HuH-7.5 (cell line): Measurements from ENCODE around the gene NUDCD3.

ENCODE experiments used
- DNase-seq: peaks from one replicate; pipeline ENCODE4 v3.0.0; 2011; ENCODE audit warnings: low spot score

Gene NUDCD3

DNA sequence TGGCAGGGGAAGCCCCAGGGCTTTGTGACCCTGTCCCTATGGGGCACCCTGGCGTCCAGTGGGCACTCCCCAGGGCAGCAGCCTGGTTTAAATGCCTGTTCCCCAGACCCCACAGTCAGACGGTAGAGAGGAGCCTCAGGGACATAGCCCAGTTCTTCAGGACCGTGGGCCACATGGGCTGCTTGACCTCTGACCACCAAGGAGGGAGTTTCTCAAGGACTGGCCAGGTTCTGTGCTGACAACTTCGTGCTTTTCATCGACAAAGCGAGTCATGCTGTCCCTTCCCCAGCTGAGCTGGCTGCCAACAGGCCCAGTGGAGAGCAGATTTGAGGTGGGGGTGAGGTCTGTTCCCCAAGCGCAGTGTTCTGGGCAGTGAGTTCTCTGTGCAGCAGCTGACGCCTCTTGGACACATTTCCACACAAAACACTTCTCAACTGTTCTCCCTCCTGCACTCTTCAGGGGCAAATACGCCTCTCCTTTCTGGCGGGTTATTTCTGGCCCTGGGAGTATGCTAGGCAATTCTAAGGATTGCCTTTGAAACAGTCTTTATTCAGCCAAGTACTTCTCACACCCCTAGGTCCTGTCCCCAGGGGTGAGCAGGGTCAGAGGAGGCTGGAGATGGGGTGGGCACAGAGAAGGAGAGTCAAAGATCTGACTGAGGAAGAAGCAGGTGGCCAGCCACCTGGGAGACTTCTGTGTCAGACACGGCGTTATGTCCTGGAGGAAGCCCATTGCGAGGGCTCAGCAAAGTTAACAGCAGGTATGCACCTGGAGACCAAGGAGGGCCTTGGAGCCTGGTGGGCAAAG is 107.8 kb downstream of the NUDCD3 start:
- DNase-seq: no peak

DNA sequence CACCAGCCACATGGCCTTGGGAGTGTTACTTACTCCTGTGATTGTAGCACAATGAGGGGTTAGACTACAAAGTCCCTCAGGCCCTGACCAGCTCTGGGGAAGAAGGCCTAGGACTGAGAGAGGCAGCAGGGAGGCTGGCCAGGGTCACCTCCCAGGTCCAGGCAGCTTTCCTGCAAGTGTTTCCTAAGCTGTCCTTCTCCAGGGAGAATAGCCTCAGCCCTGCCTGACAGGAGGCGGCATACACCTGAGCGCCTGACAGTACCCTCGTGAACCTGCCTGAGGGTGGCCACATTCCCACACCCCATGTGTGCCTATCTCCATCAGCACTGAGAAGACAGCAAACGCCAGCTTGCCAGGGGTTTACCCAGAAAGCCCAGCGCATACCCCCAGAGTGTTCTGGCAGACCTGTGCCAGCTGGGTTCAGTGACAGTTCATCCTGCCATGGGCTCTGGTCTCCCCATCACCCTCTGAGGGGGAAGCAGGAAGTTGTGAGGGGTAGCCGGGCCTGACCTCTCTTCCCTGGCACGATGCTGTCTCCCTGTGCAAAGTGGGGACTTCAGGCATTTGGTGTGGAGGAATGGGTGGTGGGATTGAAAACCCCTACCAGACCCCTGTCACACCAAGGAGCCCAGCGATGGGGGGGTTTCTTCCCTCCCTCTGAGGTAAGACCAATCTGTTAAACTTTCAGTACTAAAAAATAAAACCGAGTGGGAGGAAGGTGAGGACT is 108.8 kb downstream of the NUDCD3 start:
- no peak for DNase-seq

DNA sequence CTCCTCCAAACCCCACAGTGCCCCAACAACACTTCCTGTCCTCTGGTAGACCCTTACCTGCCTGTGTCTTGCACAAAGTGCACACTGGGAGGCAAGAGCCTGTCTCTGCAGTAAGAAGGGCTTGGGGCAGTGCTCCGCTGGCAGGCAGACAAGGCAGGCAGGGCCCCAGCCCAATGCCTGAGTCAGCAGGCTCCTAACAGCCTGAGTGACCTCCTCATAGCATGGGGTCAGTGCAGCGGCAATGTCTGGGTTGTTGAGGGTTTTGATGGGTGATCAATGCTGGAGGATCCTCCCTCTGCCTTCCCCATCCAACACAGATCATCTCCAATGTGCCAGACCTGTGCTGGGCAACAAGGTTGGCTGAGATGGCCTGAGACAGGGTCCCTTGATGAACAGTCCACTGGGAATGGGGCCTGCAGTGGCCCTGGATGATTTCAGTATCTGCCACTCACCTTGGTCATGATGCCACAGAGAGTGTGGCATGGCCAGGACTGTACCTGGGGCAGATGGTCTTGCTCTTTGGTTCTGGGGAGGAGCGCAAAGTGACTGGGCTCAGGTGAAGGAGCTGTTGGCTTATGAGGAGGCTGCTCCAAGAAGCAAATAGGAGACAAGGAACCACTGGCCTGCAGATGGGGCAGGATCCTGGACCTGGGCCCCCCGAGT is 109.5 kb downstream of the NUDCD3 start:
- no peak for DNase-seq

DNA sequence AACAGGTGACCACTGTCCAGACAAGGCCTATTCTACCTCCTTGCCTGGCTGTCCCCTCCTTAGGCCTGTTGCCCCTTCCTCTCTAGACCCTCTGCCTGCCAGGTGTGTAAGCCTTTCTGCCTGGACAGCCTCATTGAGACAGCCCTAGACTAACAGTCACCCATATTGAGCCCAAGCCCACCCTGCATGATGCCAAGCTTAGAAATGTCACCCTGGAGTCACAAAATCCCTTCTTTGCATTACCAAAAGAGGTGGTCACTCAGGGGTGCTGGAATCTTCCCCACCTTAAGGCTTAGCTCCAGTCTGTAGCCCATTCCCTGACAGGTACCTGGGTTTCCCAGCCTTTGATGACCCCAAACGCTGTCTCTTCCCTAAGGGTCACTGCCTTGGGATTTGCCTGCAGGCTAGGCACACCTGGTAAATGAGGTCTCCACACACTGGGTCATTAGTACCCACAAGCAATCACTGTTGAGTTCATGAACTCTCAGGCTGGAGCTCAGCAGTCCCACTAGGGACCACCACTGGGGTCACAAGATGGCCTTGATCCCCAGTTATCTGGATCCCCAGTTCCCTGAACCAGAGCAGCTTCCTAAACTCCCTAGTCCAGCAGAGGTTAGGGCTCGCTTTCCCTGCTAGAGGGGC is 110.1 kb downstream of the NUDCD3 start:
- no peak for DNase-seq

DNA sequence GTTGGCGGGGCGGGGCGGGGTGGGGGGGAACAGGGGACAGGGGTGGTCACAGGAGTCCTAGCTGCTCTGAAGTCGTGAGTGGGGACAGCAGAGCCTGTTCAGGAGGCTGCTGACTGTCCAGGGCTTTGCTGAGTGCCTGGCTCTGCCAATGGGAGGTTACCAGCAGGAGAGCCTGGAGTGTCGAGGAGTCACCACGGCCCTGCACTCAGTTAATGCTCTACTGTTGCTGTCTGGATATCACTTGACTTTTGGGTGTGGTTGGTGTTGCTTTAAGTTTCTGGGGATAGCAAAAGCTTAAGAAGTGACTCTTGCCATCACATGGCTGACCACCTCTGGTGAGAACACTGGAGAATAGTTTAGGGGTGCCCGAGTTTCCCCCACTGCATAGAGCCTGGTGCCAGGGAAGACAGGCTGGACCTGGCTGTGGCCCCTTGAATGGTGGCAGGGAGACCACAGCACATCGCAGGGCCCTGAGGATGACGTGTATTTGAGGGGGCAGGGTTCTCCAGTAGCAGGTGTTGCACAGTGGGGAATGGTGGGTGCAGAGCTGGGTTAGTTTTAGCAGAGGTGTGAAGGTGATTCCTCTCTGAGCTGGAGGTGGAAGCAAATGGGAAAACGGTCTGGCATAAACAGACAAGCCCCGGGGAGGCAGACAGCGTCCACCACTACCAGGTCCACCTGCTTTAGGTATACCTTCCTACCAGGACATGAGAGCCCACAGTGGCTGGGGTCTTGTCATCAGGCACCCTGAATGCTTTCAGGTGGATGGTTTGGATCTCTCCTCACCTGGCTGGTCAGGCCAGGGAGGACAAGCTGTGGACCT is 110.9 kb downstream of the NUDCD3 start:
- no peak for DNase-seq

DNA sequence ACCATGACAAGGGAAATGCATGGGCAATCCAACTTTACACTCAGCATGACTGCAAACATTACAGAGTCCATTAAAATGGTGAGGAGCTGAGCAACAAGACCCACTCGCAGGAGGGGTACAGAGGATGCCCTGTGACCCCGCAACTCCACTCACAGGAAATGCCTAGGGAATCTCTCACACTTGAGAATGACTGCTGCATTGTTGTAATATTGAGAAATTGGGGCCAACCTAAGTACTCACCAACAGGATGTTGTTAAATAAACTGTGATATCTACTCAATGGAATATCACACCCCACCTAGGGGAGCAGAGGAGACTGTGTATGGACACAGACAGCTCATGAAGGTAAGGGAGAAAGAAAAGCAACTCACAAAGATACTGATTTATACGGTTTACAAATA is 111.7 kb downstream of the NUDCD3 start:
- DNase-seq: no peak

DNA sequence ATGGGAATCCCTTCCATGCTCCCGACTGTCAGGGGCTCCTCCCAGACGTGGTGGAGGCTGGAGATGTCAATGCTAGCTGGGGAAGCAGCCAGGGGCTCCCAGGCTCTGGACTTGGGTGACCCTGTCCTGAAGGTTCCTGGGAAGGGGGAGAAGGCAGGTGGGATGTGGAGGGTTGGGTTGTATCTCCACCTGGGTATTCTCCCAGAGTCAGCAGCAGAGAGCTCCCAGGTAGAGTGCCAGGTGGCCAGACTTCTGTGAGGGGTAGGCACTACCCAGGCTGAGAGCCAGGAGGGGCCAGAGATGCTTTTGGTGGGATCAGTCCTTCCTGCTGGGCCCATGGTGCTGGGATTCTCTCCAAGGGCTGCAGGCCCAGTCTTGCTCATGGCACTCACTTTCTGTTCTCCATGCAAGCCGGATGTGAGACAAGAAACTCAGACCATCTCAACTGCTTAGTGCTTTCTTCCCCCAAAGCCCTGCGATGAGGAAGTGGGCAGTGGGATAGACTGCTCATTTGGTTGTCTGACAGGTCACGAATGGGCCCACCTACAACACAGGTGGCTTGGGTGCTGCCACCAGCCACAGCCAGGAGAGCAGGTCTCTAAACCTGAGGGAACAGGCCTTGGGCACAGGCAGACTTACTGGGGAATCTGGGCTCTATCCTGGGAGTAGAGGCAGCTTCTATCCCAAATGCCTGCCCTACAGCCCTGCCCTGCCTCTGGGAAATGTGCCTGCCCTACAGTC is 112.6 kb downstream of the NUDCD3 start:
- DNase-seq: no peak

DNA sequence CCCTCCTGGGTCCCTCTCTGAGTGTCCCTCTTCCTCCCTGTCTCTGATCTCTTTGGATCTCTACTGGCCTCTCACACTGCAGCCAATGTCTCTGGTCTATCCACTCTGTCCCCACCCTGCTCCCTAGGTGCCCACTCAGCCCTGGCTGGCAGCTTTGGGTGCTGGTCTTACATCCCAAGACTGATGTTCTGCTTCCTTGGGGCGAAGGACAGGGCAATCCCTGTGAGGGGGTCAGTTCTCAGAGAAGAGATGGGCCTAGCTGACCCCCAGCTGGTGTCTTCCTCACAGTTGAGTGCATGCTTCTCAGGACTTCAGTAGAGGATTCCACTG is 113.4 kb downstream of the NUDCD3 start:
- DNase-seq: no peak

DNA sequence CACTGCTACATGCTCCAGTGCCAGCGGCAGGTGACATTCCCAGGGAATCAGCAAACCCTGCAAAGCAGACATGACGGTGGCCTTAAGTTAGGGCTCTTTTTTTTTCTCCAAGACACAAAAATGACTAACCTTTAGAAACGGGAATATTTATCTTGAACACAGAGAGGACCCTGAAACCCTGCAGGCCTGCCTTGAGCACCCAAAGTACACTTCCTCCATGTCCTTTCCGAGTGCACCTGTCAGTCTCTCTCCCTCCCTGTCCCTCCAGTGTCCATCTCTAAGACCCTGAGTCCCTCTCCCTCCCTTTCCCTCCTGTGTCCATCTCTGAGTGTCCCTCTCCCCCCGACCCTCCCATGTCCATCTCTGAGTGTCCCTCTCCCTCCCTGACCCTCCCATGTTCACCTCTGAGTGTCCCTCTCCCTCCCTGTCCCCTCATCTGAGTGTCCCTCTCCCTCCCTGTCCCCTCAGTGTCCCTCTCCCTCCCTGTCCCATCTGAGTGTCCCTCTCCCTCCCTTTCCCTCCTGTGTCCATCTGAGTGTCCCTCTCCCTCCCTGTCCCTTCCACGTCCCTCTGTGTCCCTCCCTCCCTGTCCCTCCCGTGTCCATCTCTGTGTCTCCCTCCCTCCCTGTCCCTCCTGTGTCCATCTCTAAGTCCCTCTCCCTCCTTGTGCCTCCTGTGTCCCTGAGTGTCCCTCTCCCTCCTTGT is 113.9 kb downstream of the NUDCD3 start:
- DNase-seq: no peak

DNA sequence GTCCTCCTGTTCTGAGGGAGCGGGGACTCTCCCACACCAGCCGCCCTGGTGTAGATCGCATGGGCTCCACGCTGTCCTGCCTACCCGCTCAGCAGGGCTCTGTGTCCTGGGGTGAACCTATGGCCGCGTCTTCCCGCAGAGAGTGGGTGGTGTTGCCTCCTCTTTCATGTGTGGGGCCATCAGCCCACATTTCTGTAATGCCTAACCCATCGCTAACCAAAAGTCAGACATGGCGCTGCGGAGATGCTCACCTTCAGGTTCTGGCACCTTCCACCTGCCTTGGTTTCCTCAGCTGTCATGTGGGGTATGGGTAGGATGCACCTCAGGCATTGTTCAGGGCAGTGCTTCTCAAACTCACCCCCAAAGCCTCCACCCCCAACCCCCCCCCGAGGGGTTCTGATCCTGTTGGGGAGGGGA is 114.5 kb downstream of the NUDCD3 start:
- DNase-seq: no peak

DNA sequence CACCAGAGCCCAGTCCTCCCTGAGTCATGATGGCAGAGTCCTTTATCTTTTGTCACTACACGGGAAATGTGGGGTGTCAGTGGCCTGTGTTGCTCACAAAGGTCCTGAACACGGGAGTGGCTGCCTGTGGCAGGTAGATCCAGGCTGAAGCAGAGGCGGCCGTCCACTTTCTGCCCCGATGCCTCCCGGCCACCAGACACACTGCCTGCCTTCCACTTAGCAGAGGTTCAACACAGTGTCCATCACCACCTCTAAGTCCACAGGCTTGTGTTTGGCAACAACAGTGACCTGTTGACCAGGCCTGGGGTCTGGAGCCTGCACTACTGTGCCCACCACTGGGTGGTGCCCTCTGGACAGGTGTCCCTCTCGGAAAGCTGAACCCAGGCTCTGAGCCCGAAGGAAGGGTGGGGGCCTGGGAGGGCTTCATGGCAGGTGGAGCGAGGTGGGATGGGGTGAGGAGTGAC is 115.2 kb downstream of the NUDCD3 start:
- DNase-seq: no peak

DNA sequence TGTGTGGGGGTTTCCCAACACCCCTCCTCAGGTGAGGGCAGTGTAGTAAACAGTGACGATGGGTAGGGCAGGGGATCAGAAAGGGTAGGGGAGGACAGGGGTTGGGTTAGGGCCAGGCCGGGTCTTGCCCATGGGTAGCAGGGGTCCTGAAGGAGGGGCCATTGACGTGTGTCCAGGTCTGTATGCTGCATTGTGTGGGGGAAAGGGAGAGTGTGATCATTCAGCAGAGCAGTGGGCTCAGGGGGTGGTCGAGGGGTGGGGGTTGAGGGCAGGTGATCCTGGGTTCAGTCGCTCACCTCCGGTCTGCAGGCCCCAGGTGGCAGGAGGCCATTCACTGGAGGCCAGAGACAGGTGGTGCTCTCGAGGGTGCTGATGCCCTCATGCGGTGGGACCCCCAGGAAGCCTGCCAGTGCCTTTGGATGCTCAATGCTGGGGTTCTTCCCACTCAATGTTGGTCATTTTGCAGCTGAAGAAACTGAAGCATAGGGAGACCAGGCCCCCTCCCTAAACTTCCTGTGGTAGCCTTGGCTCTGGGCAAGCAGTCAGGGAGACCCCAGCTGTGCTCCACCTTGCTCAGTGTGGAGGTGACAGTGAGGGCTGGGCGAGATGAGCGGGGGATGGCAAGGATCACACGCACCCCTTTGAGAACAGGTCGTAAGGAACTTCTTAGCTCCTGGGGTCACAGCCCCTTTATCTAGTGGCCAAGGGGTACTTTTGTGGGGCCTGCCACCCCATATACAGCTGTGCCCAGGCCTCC is 116.3 kb downstream of the NUDCD3 start:
- DNase-seq: no peak

DNA sequence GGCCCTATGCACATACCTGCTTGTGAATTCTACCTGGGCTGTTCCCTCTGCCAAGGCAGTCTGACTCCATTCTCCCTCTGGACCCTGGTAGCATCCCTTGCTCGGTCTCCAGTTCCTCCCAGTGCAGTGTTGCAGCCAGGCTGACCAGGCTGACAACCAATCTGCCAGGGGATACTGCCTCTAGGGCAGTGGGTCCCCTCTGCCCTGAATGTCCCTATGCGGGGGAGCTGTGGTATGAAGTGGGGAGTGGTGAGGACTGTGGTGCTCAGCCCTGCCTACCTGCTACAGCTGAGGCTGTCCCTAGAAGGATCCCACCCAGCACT is 117.1 kb downstream of the NUDCD3 start:
- DNase-seq: no peak

DNA sequence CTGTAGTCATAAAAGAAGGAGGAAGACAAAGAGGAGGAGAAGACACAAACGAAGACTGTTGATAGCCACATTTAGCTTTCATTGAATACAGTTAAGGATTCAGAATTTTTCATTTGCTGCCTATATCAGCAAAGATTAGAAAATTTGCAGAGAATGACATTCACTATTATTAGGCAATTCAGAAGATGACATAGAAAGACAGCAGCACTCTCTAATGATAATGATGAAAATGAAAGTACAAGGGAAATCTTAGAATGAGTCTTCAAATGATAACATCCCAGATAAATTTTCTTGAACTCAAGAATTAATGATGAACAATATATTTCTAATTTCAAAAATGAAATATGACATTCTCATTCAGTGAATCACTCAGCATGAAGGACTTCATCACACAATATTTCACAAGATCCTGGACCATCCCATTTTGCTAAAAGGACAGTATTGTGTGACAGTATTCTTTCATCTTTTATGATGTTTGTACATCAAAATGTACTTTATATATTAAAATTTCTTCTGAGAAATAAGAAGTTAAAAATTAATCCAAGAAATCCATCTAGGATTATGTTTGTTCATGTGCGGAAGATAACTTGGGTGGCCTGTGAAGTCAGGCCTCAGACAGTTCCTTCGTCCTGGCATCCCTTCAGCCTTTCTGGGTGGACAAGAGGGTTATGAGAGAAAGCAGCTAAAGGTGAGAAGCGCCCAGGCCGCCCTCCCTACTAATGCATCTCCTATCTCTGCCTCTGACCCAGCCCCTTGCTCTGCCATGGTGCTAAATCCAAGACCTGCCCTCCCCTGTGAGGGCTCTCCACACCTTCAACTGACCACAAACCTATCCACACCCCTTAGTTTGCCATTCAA is 117.7 kb downstream of the NUDCD3 start:
- DNase-seq: no peak

DNA sequence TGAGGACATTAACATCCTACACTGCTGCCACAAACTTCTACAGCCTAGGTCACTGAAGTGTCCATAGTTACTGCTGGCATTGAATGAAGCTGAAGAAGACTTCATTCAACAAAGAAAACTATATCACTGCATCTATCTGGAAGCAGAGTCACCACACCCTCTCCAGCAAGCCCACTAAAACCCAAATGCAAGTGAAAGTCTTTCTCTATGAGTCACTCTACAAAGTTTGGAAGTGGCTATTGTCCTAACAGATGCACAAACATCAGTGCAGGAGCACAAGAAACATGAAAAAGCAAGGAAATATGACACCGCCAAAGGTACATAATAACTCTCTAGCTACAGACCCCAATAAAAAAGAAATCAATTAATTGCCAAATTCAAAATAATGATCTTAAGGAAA is 121.6 kb downstream of the NUDCD3 start:
- DNase-seq: no peak

DNA sequence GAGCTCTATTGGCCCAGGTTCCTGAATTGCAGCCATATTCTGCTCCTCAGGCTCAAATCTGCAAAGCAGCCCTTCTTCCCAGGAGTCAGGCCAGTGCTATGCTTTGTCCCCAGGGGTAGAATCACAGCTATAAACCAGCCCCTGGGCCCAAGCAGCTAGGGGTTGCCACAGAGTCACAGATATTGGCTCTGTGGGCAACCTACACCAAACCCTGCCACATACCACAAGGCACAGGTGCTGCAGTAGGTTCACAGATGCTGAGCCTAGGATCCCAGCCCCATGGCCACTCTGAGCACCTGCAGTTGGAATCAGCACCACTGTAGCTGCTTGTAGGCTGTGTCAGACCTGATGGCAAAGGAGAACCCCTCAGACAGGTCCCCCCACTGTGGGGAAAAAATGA is 122.0 kb downstream of the NUDCD3 start:
- DNase-seq: no peak

DNA sequence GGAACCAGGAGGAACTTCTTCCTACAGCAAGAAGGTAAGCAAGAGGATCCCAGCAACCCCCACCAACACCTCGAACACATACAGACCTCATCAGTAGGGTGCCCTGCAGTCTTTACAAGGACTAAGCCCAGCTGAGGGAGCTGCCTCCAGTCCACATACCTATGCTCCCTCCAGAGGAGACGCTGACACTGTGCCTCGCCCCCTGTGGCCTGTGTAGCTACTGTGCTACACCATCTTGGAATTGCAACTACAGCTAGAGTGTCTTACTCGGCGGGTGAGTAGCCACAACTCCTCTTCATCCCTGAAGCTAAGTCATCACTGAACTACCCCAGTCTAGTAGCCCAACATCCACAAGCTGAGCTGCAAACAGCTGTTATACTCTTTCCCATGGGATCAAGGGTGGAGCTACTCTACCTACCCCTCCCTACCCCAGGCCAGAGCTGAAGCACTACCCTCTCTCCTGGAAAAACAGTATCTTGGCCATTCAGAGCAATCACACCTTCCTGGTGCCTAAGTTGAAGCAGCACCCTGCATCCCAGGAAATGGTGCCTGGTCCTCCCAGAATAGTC is 122.9 kb downstream of the NUDCD3 start:
- no peak for DNase-seq

DNA sequence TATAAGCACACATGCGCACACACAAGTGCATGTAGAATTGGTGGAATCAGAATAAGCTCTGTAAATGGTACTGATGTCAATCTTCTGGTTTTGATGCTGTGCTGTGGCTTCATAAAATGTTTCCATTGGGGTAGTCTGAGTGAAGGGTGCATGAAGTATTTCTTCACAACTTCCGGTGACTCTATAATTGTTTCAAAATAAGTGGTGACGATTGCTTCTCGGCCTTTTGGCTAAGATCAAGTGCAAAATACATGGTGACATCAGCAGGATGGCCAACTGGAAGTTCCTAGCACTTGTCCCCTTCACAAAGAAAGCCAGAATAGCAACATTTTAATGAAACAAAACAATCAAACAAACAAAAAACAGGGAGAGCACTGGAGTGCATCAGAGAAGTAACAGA is 123.5 kb downstream of the NUDCD3 start:
- no peak for DNase-seq

DNA sequence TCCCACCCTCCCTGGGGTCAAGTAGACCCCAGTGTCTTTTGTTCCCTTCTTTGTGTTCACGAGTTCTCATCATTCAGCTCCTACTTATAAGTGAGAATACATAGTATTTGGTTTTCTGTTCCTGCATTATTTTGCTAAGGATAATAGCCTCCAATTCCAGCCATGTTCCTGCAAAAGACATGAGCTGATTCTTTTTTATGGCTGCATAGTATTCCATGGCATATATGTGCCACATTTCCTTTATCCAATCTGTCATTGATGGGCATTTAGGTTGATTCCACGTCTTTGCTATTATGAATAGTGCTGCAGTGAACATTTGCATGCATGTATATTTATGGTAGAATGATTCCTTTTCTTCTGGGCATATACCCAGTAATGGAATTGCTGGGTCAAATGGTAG is 136.8 kb downstream of the NUDCD3 start:
- no peak for DNase-seq
